ENCODE measurements around the gene IKZF1. TPM values are rescaled to one million over a fixed set of nuclear protein-coding genes. Genes with fewer than 3 reads are reported as not detected.

The IKZF1 gene
- total RNA-seq, 1 donor from 2014 or later, result 0.86 TPM

DNA sequence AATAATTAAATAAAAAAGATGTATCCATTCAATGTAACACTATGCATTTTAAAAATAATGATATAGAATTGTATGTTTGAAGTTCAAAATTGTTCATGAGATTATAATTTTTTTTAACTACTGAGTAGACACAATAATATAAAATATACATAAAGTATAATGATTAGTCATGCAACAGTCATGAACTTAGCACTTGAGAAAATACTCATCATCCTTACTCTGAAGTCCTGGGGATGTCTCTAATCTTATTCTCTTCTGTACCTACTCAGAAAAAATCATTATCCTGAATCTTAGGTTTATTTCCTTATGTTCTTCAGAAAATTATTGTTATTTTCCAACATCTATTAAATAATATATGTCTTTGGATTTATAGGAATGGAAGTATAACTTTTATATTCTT lies 26.4 kb upstream of the IKZF1 start:
- FAIRE-seq (no peak), DNase-seq (ENCODE audit: low read depth) (no peak)
- TF ChIP-seq, protein P1, sequence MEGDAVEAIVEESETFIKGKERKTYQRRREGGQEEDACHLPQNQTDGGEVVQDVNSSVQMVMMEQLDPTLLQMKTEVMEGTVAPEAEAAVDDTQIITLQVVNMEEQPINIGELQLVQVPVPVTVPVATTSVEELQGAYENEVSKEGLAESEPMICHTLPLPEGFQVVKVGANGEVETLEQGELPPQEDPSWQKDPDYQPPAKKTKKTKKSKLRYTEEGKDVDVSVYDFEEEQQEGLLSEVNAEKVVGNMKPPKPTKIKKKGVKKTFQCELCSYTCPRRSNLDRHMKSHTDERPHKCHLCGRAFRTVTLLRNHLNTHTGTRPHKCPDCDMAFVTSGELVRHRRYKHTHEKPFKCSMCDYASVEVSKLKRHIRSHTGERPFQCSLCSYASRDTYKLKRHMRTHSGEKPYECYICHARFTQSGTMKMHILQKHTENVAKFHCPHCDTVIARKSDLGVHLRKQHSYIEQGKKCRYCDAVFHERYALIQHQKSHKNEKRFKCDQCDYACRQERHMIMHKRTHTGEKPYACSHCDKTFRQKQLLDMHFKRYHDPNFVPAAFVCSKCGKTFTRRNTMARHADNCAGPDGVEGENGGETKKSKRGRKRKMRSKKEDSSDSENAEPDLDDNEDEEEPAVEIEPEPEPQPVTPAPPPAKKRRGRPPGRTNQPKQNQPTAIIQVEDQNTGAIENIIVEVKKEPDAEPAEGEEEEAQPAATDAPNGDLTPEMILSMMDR (IDR thresholded peaks at IDR 0.05; ENCODE audit: insufficient read depth, low read depth, low read length), result no peak
- TF ChIP-seq EZH2 (IDR thresholded peaks at IDR 0.05; ENCODE audit: insufficient read depth, low read length), result no peak
- no peaks in the 10 kb centered on the region for H4K20me1 ChIP-seq (ENCODE audit: insufficient read depth, low read length)
- no peak overlapping the region for H3K9ac ChIP-seq (ENCODE audit: low read length)
- Mint-ChIP-seq H3K4me1 (ENCODE audit: low read depth, unreplicated experiment) (peaks cover 8% of the 10 kb centered on the region), H3K9me3 (ENCODE audit: unreplicated experiment) (peaks cover 2% of the 10 kb centered on the region), H3K36me3 (ENCODE audit: low read depth, unreplicated experiment) (no peaks in the 10 kb centered on the region), H3K27ac (ENCODE audit: unreplicated experiment) (no peak overlapping the region), H3K4me3 (ENCODE audit: unreplicated experiment) (no peak overlapping the region), H3K27me3 (ENCODE audit: low read depth, unreplicated experiment) (peaks cover 3% of the 10 kb centered on the region)
- no peak overlapping the region for H3K4me3 ChIP-seq (ENCODE audit: insufficient read depth, low read depth, low read length)
- H2AFZ ChIP-seq (ENCODE audit: low read depth, low read length), result no peak overlapping the region
- no peak overlapping the region for H3K27ac ChIP-seq (ENCODE audit: low read depth, low read length)
- H3K9me3 ChIP-seq (ENCODE audit: insufficient read depth, low read depth, low read length), result no peaks in the 10 kb centered on the region
- no peaks in the 10 kb centered on the region for H3K27me3 ChIP-seq (ENCODE audit: insufficient read depth, low read length)
- no peak overlapping the region for H3K4me2 ChIP-seq (ENCODE audit: low read length)
- no peaks in the 10 kb centered on the region for H3K79me2 ChIP-seq (ENCODE audit: insufficient read depth, low read length)
- H3K4me1 ChIP-seq (ENCODE audit: insufficient read depth, low read length), result no peaks in the 10 kb centered on the region
- H3K36me3 ChIP-seq (ENCODE audit: insufficient read depth, low read length), result no peaks in the 10 kb centered on the region

DNA sequence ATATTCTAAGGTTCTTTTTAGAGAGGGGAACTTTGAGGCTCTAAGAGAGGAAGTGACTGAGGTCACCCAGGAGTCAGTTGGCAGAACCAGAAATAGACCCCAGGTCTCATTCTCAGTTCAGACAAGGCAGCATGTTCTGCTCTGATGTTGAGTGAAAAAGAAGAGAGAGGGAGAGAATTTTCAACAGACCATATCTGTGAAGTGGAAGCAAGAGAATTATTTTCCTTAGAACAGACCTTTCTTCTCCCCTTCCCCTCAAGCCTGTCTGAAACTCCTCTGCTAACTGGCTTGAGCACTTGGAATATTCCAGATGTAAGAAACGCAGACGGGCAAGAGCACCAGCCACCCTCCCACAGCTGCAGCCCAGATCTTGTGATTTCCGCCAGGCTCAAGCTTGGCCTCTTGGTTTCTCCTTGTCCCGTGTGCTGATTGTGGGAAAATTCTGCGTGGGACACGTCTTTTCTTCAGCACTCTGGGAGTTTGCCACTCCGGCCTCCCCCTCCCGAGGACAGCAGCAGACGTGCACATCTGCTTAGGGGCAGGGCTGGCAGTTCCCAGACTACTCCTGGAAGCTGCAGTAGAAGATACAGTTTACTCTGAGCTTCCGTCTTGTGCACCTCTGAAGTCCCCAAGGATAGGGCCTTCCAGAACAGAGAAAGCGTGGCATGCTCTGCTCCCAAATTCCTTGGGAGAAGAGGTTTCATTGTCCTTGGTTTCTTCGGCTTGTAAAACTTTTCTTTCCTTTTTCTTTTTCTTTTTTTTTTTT lies 22.7 kb upstream of the IKZF1 start:
- H3K9ac ChIP-seq (ENCODE audit: low read length), result no peak overlapping the region
- no peak overlapping the region for H2AFZ ChIP-seq (ENCODE audit: low read depth, low read length)
- H3K4me1 ChIP-seq (ENCODE audit: insufficient read depth, low read length), result no peaks in the 10 kb centered on the region
- DNase-seq (ENCODE audit: low read depth) (no peak), FAIRE-seq (no peak)
- H4K20me1 ChIP-seq (ENCODE audit: insufficient read depth, low read length), result no peaks in the 10 kb centered on the region
- no peak overlapping the region for H3K4me2 ChIP-seq (ENCODE audit: low read length)
- H3K27ac ChIP-seq (ENCODE audit: low read depth, low read length), result no peak overlapping the region
- Mint-ChIP-seq H3K4me1 (ENCODE audit: low read depth, unreplicated experiment) (no peaks in the 10 kb centered on the region), H3K9me3 (ENCODE audit: unreplicated experiment) (peaks cover 2% of the 10 kb centered on the region), H3K27ac (ENCODE audit: unreplicated experiment) (no peak overlapping the region), H3K27me3 (ENCODE audit: low read depth, unreplicated experiment) (peaks cover 2% of the 10 kb centered on the region), H3K4me3 (ENCODE audit: unreplicated experiment) (no peak overlapping the region), H3K36me3 (ENCODE audit: low read depth, unreplicated experiment) (no peaks in the 10 kb centered on the region)
- no peaks in the 10 kb centered on the region for H3K79me2 ChIP-seq (ENCODE audit: insufficient read depth, low read length)
- H3K27me3 ChIP-seq (ENCODE audit: insufficient read depth, low read length), result no peaks in the 10 kb centered on the region
- no peak overlapping the region for H3K4me3 ChIP-seq (ENCODE audit: insufficient read depth, low read depth, low read length)
- no peaks in the 10 kb centered on the region for H3K36me3 ChIP-seq (ENCODE audit: insufficient read depth, low read length)
- no peaks in the 10 kb centered on the region for H3K9me3 ChIP-seq (ENCODE audit: insufficient read depth, low read depth, low read length)
- TF ChIP-seq, protein P1 (IDR thresholded peaks at IDR 0.05; ENCODE audit: insufficient read depth, low read depth, low read length), result no peak
- no peak for TF ChIP-seq EZH2 (IDR thresholded peaks at IDR 0.05; ENCODE audit: insufficient read depth, low read length)
